HG03108 (cell line): ENCODE data around the gene TRIM74.
A peak's percentile ranks its signal among the peaks of the same experiment; 100 is the strongest.
"Not testable (repeated sequence)": the region's sequence is repeated elsewhere in the genome, so short reads cannot be mapped to it uniquely, and the experiment has no call there.

Experiments
- ATAC-seq: cut with Tn5 transposase; IDR thresholded peaks from one replicate; pipeline ENCODE4 v1.9.1; 2021; ENCODE audit warnings: moderate library complexity; ENCODE audit not compliant: unreplicated experiment

Gene TRIM74

GRCh38 chr7:72960029-72960428 lies 9.2 kb downstream of the TRIM74 start:
- ATAC-seq = not testable (repeated sequence)

- peak; percentile 88 for ATAC-seq
Measured at GRCh38 chr7:72954563-72955198, 14.6 kb downstream of the TRIM74 start.

DNA sequence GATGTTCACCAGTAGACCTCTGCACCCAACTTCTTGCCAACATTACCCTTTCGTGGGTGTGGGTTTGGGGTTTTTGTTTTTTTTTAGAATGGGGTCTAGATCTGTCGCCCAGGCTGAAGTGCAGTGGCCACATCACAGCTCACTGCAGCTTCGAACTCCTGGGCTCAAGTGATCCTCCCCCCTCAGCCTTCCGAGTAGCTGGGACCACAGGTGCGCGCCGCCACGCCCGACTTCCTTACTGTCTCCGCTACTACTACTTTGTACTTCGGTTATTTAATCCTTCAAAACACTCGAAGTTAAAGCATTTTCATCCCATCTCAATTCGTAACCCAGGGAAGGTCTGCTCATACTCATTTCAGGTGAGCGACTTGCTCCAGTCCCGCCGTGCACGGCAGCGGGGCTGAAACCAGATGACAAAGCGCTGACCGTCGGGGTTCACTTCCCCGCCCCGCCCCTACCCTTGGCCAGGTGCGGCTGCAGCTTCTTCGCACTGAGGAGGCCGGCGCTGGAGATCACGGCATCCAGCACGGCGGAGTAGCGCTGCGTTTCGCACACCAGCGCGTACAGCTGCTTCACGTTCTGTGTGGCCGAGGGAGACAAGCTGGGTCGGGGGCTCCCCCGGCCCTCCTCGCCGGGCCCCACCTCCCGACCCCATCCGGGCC lies 15.2 kb downstream of the TRIM74 start:
- ATAC-seq = peak; percentile 42

GRCh38 chr7:72950432-72950831 lies 18.8 kb downstream of the TRIM74 start:
- not testable (repeated sequence) for ATAC-seq

- ATAC-seq = not testable (repeated sequence)
Measured at GRCh38 chr7:72949686-72950085, 19.6 kb downstream of the TRIM74 start.

DNA sequence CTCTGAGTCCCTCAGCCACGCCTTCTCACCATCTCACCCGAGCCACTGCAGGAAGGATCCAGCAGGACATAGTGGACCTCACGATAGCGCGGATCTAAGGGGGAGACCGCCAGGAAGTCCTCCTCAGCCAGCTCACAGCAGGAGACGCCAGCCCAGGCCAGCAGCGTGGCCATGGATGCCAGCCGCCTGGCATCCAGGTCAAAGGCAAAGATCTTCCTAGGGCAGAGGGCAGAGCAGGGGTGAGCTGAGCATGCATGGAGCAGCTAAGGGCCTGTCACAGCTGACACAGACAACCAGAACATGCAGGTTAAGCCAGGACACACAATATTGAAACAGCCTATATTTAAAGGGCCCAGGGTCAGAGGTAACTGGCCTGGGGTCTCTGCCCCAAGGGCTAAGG lies 20.0 kb downstream of the TRIM74 start:
- not testable (repeated sequence) for ATAC-seq

DNA sequence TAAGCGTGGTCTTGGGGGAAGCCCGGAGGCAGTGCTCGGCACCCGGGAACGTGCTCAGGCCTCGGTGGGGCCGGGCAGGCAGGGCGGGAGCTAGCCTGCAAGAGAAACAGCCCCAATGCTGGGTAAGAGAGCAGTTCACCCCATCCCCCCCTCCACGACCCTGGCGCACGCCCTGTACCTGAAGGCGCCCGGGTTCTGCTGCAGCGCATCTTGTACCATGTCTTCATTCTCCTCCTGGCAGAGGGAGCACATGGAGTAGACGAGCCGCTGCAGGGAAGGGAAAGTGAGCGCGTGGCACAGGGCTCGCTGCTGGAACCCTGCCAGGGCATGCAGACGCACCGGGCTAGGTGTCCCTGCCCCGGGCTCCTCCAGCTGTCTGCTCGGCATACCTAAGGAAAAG lies 20.6 kb downstream of the TRIM74 start:
- not testable (repeated sequence) for ATAC-seq

DNA sequence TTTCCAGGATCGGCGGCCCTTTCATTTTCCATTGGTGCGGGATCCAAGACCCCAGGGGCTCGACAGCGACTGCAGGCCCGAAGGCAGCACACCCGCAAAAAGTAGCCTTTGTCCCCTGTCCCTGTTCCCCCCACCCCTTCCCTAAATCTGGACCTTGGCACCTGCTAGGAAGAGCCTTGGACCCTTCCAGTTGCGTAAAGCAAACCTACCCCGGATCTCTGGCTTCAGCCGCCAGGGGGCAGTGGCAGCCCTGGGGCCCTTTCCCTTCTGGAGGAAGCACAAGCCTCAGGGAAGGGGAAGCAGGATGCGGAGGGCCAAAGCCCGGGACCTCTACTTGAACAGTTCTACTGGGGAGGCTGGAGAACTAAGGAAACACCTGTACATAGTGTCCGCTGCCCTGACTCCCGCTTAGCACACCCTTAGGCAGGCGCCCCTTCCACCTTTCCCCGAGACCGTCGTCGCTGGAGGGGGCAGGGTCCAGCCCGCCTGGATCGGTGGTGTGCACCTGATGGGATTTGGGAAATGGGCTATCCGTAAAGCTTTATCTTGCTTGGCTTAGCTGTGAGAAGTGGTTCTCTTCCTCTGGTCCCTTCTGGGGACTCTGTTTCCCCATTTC lies 23.0 kb downstream of the TRIM74 start:
- not testable (repeated sequence) for ATAC-seq

- ATAC-seq = not testable (repeated sequence)
Measured at GRCh38 chr7:72945597-72945996, 23.7 kb downstream of the TRIM74 start.

- ATAC-seq = not testable (repeated sequence)
Measured at GRCh38 chr7:72944937-72945336, 24.3 kb downstream of the TRIM74 start.

DNA sequence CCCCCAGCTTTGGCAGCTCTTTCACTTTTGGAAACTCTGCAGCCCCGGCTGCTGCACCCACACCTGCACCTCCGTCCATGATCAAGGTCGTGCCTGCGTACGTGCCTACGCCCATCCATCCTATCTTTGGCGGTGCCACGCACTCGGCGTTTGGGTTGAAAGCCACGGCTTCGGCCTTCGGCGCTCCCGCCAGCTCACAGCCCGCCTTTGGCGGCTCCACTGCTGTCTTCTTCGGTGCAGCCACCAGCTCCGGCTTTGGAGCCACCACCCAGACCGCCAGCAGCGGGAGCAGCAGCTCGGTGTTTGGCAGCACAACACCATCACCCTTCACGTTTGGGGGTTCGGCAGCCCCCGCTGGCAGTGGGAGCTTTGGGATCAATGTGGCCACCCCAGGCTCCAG lies 26.3 kb downstream of the TRIM74 start:
- not testable (repeated sequence) for ATAC-seq

DNA sequence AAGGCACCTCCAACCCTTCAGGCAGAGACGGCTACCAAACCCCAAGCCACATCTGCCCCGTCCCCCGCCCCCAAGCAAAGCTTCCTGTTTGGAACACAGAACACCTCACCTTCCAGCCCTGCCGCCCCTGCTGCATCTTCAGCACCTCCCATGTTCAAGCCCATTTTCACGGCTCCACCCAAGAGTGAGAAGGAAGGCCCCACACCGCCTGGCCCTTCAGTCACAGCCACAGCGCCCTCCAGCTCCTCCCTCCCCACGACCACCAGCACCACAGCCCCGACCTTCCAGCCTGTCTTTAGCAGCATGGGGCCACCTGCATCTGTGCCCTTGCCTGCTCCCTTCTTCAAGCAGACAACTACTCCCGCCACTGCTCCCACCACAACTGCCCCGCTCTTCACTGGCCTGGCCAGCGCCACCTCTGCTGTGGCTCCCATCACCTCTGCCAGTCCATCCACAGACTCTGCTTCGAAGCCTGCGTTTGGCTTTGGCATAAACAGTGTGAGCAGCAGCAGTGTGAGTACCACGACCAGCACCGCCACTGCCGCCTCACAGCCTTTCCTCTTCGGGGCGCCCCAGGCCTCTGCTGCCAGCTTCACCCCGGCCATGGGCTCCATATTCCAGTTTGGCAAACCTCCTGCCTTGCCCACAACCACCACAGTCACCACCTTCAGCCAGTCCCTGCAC lies 27.1 kb downstream of the TRIM74 start:
- ATAC-seq = not testable (repeated sequence)

DNA sequence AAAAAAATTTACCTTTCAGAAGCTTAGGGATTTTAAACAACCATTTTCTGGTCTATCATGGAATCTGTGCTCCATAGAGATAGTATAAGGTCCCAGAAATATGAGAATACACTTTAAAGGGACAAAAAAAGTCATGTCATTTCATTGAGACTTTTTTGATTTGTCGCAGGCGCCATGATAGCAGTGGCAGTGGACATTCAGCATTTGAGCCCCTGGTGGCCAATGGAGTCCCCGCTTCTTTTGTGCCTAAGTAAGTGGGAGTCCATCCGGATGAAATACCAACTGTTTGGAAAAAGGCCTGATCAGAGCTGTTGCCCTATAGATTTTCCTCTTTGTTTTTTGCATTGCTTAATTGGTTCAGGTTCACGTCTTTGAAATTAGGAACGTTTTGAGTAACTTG lies 41.0 kb downstream of the TRIM74 start:
- not testable (repeated sequence) for ATAC-seq

DNA sequence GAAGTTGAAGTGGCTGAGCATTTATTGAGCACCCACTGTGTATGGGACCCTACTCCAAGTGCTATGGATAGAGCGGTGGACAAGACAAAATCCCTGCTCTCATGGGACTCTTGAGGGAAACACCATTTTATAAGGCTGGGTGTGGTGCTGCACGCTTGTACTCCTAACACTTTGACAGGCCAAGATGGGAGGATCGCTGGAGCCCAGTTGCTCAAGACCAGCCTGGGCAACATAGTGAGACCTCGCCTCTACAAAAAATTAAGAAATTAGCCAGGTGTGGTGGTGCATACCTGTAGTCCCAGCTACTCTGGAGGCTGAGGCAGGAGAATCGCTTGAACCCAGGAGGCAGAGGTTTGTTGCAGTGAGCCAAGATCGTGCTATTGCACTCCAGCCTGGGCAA lies 41.5 kb downstream of the TRIM74 start:
- not testable (repeated sequence) for ATAC-seq

- no peak for ATAC-seq
Measured at GRCh38 chr7:72925546-72926120, 43.6 kb downstream of the TRIM74 start.

- peak; percentile 83 for ATAC-seq
Measured at GRCh38 chr7:72924733-72925545, 44.3 kb downstream of the TRIM74 start, which contains the start of gene POM121. Gene POM121, plus strand, starts transcription at chr7:72925095. Its CDS starts 27 bp downstream, at chr7:72925122.

DNA sequence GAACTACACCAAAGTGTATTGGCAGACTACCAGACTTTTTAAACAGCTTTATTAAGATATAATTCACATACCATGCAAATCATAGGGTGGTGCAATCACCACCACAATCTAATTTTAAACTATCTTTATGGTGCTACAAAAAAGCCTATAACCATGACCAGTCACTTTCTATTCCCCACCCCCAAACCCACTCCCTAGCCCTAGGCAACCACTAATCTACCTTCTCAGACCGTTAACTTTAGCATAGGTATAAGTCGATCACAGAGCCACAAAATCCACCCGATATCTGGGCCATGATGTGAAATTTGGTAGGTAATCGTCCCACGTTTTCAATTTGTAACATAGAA lies 44.9 kb downstream of the TRIM74 start:
- ATAC-seq = no peak

DNA sequence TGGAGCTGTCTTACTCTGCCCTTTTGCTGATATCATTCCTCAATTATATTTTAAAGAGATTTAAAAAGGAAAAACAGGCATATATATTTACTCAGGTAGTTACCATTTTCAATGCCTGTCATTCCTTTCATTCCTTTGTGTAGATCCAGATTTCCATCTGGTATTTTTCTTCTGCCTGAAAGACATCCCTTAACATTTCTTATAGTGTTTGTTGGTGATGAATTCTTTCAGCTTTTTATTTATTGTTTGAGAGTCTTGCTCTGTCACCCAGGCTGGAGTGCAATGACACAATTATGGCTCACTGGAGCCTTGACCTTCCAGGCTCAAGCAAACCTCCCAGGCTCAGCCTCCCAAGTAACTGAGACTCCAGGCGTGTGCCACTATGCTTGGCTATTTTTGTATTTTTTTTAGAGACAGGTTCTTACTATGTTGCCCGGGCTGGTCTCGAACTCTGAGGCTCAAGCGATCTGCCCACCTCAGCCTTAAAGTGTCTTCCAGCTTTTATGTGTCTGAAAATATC lies 50.0 kb downstream of the TRIM74 start:
- ATAC-seq = no peak

GRCh38 chr7:72914756-72915525 lies 54.3 kb downstream of the TRIM74 start:
- ATAC-seq = peak; percentile 77
